Gastroesophageal sphincter (tissue), 4 donors: ENCODE measurements around the gene RRBP1. TPM values are rescaled to one million over a fixed set of nuclear protein-coding genes. Genes with fewer than 3 reads are reported as not detected.

ENCODE experiments used
- ATAC-seq: fragments of 150-250 bp; one replicate; pipeline ENCODE4 v1.9.1; 2016; ENCODE audit warnings: mild to moderate bottlenecking, moderate library complexity
- H3K27ac ChIP-seq, 4 donors: fragments of 200-600 bp; sonication (generic) in 3 of 4; 1 replicate in 3 of 4; 2 replicates in 1 of 4; pipeline ENCODE4 v1.5.1; 2016 to 2019
- H3K27me3 ChIP-seq: fragments of 200-600 bp; sonication (generic); one replicate; pipeline ENCODE4 v1.5.1; 2019
- H3K36me3 ChIP-seq, 2 donors: fragments of 200-600 bp; sonication (generic); one replicate each; pipeline ENCODE4 v1.5.1; 2019; ENCODE audit warnings: control low read depth in 1 of 2
- H3K4me1 ChIP-seq, 3 donors: fragments of 200-600 bp; sonication (generic); 1 replicate in 2 of 3; 2 replicates in 1 of 3; pipeline ENCODE4 v1.5.1; 2016 to 2019; ENCODE audit warnings: control low read depth in 2 of 3
- H3K4me3 ChIP-seq, 2 donors: fragments of 200-600 bp; sonication (generic); one replicate each; pipeline ENCODE4 v1.5.1; 2019; ENCODE audit warnings: mild to moderate bottlenecking in 1 of 2, moderate library complexity in 1 of 2
- H3K9me3 ChIP-seq, 3 donors: fragments of 200-600 bp; sonication (generic); one replicate each; pipeline ENCODE4 v1.5.1; 2017 to 2019; ENCODE audit warnings: control low read depth in 2 of 3
- CTCF ChIP-seq, 4 experiments: fragments of 200-600 bp in 2 of 4; fragments of 450-650 bp in 2 of 4; sonication (generic) in 1 of 4; IDR thresholded peaks; one replicate each; pipeline ENCODE4 v1.5.1; 2017 to 2019; ENCODE audit warnings: antibody characterized with exemption in 4 of 4, mild to moderate bottlenecking in 2 of 4, moderate library complexity in 2 of 4
- EP300 ChIP-seq: sonication (generic); formaldehyde crosslinking; IDR thresholded peaks from one replicate; pipeline ENCODE4 v1.6.1; 2017; ENCODE audit warnings: antibody characterized with exemption, mild to moderate bottlenecking
- POLR2A ChIP-seq, 2 donors: fragments of 450-650 bp; IDR thresholded peaks; one replicate each; pipeline ENCODE4 v1.6.1; 2017; ENCODE audit warnings: antibody characterized with exemption in 2 of 2, mild to moderate bottlenecking in 2 of 2, moderate library complexity in 1 of 2
- POLR2AphosphoS5 ChIP-seq: sonication (generic); formaldehyde crosslinking; IDR thresholded peaks from one replicate; pipeline ENCODE4 v1.6.1; 2017; ENCODE audit warnings: antibody characterized with exemption
- WGBS, 2 donors: methylation state at CpG; one replicate each; pipeline ENCODE4 v1.1.5; 2018; ENCODE audit warnings: low coverage in 1 of 2; 5-methylcytosine and 5-hydroxymethylcytosine counted together
- total RNA-seq, 4 donors: library from RNA; depleted of rRNA; stranded (reverse); fragments of >200 nt; gene quantifications; one replicate each; pipeline ENCODE4 v1.1.0, GENCODE V29; 2016

Gene RRBP1
- total RNA-seq, 4 donors from 2014 or later, result 61.2 to 89.8 (median 64.7) TPM

- Histone ChIP-seq H3K36me3 (no peaks in the 10 kb centered on the region), H3K4me1 (no peaks in the 10 kb centered on the region), H3K27ac (no peak overlapping the region), H3K9me3 (no peaks in the 10 kb centered on the region), H3K27me3 (no peaks in the 10 kb centered on the region), H3K4me3 (no peak overlapping the region)
- ATAC-seq, result no peak
- TF ChIP-seq POLR2A (IDR thresholded peaks at IDR 0.05), result no peak
- TF ChIP-seq POLR2AphosphoS5, result no peak
- TF ChIP-seq CTCF (IDR thresholded peaks at IDR 0.05), result no peak
- no peak for TF ChIP-seq EP300
- WGBS, 2 donors, result 100% methylated on average over 1 of the region's 5 CpGs; no CpG with 5 or more reads in 1 of the 2 donors
Observed at GRCh38 chr20:17704589-17705317, 22.7 kb upstream of the RRBP1 start.

- Histone ChIP-seq H3K27ac (no peak overlapping the region), H3K36me3 (no peaks in the 10 kb centered on the region), H3K27me3 (no peaks in the 10 kb centered on the region), H3K4me1 (no peaks in the 10 kb centered on the region), H3K4me3 (no peak overlapping the region), H3K9me3 (no peaks in the 10 kb centered on the region)
- ATAC-seq, result no peak
- 80 to 94% methylated on average over 2 to 3 of the region's 4 CpGs for WGBS, 2 donors
- TF ChIP-seq POLR2AphosphoS5 (no peak), CTCF (IDR thresholded peaks at IDR 0.05) (no peak), POLR2A (IDR thresholded peaks at IDR 0.05) (no peak), EP300 (no peak)
Observed at GRCh38 chr20:17701826-17702225, 19.8 kb upstream of the RRBP1 start.

- no peaks in the 10 kb centered on the region for H3K4me1 ChIP-seq
- H3K9me3 ChIP-seq, result peaks cover 0 to 7% (median 0%) of the 10 kb centered on the region in 3 donors
- no peaks in the 10 kb centered on the region for H3K36me3 ChIP-seq
- H3K27ac ChIP-seq, result no peak overlapping the region
- H3K27me3 ChIP-seq, result no peaks in the 10 kb centered on the region
- ATAC-seq, result no peak
- no peak overlapping the region for H3K4me3 ChIP-seq
- WGBS, 2 donors, result 81 to 100% methylated on average over 1 to 6 of the region's 7 CpGs
- no peak for TF ChIP-seq CTCF (IDR thresholded peaks at IDR 0.05)
- TF ChIP-seq EP300, result no peak
Observed at GRCh38 chr20:17700637-17701036, 18.6 kb upstream of the RRBP1 start.

- no peak within 1 kb of the TSS for H3K27ac ChIP-seq
- H3K9me3 ChIP-seq, result peaks cover 0 to 9% (median 0%) of the 10 kb centered on the region in 3 donors
- no peak for ATAC-seq
Observed at GRCh38 chr20:17699931-17700351, 17.9 kb upstream of the RRBP1 start, which contains the start of gene BANF2. TSS of gene BANF2 (plus strand) at chr20:17699966. CDS start at chr20:17725026, 25,060 bp downstream.

More at GRCh38 chr20:17699931-17700351, 17.9 kb upstream of the RRBP1 start, which contains the start of gene BANF2:
- WGBS, 2 donors, result 60% methylated on average over 1 of the region's 3 CpGs; no CpG with 5 or more reads in 1 of the 2 donors
- no peaks in the 10 kb centered on the region for H3K27me3 ChIP-seq
- H3K4me1 ChIP-seq, result no peaks in the 10 kb centered on the region
- no peaks in the 10 kb centered on the region for H3K36me3 ChIP-seq
- no peak for TF ChIP-seq EP300
- no peak for TF ChIP-seq POLR2AphosphoS5
- TF ChIP-seq CTCF (IDR thresholded peaks at IDR 0.05), result no peak
- no peak for TF ChIP-seq POLR2A (IDR thresholded peaks at IDR 0.05)
- H3K4me3 ChIP-seq, result no peak within 1 kb of the TSS
